Memory B cell (primary cell): ENCODE results near the gene FRMD5.
"Not testable (repeated sequence)": the region's sequence is repeated elsewhere in the genome, so short reads cannot be mapped to it uniquely, and the experiment has no call there.

Source experiments
- ATAC-seq: fragments of 150-1000 bp; cut with Tn5 transposase; 2 replicates; pipeline ENCODE4 v1.10.0; 2021; ENCODE audit warnings: low read depth, mild to moderate bottlenecking, moderate library complexity
- DNase-seq, 2 donors: peaks; one replicate each; pipeline ENCODE4 v3.0.0; 2022; ENCODE audit warnings: low spot score in 2 of 2
- H3K27ac Mint-ChIP-seq: one replicate; pipeline ENCODE4 v1.8.0; 2022; ENCODE audit warnings: mild to moderate bottlenecking, moderate library complexity, mixed read lengths
- H3K27me3 Mint-ChIP-seq: one replicate; pipeline ENCODE4 v1.8.0; 2022; ENCODE audit warnings: mixed read lengths
- H3K36me3 Mint-ChIP-seq: one replicate; pipeline ENCODE4 v1.8.0; 2022; ENCODE audit warnings: mild to moderate bottlenecking, mixed read lengths
- H3K4me1 Mint-ChIP-seq: one replicate; pipeline ENCODE4 v1.8.0; 2022; ENCODE audit warnings: mixed read lengths
- H3K4me3 Mint-ChIP-seq: one replicate; pipeline ENCODE4 v1.8.0; 2022; ENCODE audit warnings: mild to moderate bottlenecking, moderate library complexity, mixed read lengths
- H3K9me3 Mint-ChIP-seq: one replicate; pipeline ENCODE4 v1.8.0; 2022; ENCODE audit warnings: mixed read lengths

FRMD5 gene

DNA sequence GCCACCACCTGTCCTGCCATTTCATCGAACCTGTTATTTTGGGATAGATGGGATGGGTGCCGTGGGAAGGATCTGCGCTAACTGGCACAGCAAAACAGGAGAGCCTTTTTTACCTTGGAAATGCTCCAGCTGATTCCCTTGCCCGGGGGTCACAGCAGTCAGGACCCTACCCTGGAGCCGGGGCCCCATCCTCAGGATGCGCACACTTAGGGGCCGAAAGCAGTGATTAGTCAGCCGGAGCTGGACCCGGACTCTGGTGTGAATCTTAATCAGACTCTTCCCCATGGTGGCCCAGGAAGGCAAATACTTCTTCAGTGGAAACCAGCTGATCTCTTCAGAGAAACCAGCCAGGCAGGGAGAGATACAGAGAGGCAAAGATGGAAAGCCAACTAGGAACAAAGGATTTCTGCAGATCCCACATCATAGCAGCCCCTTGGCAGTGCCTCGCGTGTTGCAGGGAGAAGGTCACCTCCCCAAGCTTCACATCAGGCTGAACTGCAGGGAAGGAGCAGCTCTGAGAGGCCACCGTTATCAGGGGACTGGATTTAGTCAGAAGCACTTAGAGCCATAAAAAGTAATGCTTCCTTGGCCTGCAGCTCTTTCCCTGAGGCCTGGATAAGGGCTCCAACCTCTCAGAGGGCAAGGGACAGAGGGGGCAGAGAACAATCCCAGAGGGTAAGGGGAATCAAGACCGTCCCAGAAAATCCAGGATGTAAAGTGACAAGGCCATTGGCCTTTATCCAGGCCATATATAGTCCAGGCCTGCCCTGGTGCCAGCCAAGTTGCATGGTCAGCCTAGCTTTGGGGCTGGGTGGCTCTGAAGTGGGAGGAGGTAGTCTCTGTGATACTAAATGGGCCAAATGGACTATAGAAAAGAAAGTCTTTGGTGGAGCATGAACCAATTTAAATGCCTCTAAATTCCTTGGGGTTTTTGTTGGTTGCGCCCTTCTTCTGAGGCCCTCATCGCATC, 315.4 kb downstream of the FRMD5 start:
- H3K9me3 Mint-ChIP-seq, result no peaks in the 10 kb centered on the region
- peaks cover 2% of the 10 kb centered on the region for H3K36me3 Mint-ChIP-seq
- H3K27me3 Mint-ChIP-seq, result no peaks in the 10 kb centered on the region
- H3K27ac Mint-ChIP-seq, result no peak overlapping the region
- DNase-seq, result no peak
- H3K4me3 Mint-ChIP-seq, result no peak overlapping the region
- no peak for ATAC-seq
- H3K4me1 Mint-ChIP-seq, result no peaks in the 10 kb centered on the region

DNA sequence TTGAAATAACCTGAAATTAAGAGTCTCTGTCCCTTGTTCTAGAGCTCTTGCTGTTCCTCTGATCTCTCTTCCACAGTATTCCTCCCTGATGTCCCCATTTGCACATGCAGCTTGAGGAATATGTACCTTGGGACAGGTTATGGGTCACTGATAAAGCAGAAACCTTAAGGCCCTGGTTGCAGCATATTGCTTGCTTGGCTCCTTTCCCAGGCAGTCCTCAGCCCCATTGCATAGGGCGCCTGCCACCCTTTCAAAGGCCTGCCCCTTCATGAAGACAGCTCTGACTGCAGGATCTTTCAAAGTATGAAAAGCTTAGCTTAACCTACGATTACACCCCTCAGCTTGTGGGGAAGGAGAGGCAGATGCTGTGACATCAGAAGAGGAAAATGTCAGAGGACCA, 316.6 kb downstream of the FRMD5 start:
- no peak overlapping the region for H3K4me3 Mint-ChIP-seq
- H3K9me3 Mint-ChIP-seq, result no peaks in the 10 kb centered on the region
- DNase-seq (no peak), ATAC-seq (no peak)
- H3K27me3 Mint-ChIP-seq, result no peaks in the 10 kb centered on the region
- no peaks in the 10 kb centered on the region for H3K4me1 Mint-ChIP-seq
- H3K27ac Mint-ChIP-seq, result no peak overlapping the region
- H3K36me3 Mint-ChIP-seq, result peaks cover 2% of the 10 kb centered on the region

DNA sequence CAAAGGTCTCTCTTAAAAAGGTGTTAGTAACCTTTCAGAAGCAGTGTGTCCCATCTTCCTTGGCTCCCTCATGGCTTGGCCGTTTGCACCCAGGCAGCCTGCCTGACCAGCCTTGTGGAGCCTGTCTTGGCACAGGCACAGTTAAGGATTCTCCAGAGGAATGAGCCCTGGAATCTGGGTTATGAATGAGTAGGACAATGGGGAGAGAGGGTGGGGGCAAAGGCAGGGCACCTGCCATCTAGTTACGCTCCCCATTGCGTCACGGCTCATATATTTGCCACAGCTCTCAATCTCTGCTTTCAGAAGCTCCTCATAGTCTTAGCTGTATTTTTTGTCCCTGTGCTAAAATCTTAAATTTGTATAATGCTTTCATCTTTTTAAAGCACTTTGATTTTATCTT, 317.7 kb downstream of the FRMD5 start:
- H3K36me3 Mint-ChIP-seq, result peaks cover 2% of the 10 kb centered on the region
- no peaks in the 10 kb centered on the region for H3K27me3 Mint-ChIP-seq
- no peak overlapping the region for H3K27ac Mint-ChIP-seq
- H3K9me3 Mint-ChIP-seq, result no peaks in the 10 kb centered on the region
- H3K4me1 Mint-ChIP-seq, result peaks cover under 1% of the 10 kb centered on the region
- ATAC-seq, result no peak
- H3K4me3 Mint-ChIP-seq, result no peak overlapping the region
- DNase-seq, result no peak

DNA sequence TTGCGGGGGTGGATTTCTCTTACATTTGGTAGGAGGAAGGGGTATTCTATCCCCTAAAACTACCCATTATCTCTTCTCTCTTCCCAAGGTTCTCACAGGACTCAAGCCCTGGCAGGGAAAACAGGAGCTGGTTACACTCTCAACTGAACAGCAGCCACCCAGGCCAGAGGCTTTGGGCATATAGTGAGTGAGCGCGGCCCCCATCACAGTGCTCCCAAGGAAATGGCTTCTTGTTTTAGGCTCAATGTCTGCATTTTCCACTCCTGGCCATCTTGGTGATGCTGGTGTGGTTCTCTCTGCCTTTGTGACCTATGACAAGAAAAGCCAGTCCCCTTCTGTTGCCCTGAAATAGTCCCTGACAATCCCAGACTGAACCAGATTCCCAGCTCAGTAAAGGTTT, 318.2 kb downstream of the FRMD5 start:
- Mint-ChIP-seq H3K27ac (no peak overlapping the region), H3K4me3 (no peak overlapping the region), H3K36me3 (peaks cover 2% of the 10 kb centered on the region), H3K27me3 (no peaks in the 10 kb centered on the region), H3K9me3 (no peaks in the 10 kb centered on the region), H3K4me1 (peaks cover 2% of the 10 kb centered on the region)
- ATAC-seq (no peak), DNase-seq (no peak)

DNA sequence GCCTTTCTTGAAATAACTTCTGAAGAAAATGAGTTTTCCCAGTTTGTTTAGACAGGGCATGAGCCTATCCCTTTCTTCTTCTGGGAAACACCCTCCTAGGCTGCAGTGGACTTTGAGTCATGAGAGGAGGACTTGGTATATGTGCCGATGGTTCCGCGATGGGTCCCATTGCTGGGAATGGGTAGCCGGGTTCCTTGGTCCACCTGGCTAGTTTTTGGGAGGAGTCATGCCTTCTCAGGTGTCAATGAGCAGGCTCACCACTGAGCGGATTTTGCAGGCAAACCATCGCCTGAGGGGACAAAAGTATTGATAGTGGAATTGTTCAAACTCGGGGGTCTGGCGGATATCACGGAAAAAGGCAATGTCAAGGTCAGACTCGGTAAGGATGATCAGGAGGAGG, 321.4 kb downstream of the FRMD5 start:
- no peak overlapping the region for H3K4me3 Mint-ChIP-seq
- peaks cover 2% of the 10 kb centered on the region for H3K4me1 Mint-ChIP-seq
- H3K27ac Mint-ChIP-seq, result no peak overlapping the region
- DNase-seq, result no peak
- no peaks in the 10 kb centered on the region for H3K27me3 Mint-ChIP-seq
- peaks cover 4% of the 10 kb centered on the region for H3K36me3 Mint-ChIP-seq
- H3K9me3 Mint-ChIP-seq, result no peaks in the 10 kb centered on the region
- ATAC-seq, result no peak

DNA sequence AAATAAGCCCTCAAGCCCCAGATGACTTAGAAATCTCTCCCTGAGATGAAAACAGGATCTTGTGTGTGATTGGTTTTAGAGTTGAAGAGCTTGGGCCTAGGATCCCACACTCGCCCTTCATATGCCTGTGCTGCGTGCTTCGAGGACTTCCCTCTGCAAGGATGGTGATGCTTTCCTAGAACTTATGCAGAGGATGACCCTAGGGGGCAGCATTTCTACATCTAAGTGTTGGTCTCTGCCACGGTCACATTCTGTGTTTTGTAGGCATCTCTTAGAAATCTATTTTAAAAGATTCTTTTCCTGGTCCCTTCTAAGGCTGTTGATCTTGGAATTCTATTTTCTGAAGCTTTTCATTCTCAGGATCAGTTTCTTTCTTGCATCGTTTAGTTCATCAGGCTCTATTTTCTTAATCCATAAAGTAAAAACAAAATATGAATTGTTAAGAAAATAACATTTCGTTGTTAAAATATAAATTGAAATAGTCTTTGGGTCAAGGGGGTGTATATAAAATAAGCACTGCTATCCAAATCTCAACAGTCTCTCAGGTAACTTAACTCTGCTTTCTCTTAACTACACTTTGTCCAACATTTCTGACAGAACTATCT, 322.6 kb downstream of the FRMD5 start:
- Mint-ChIP-seq H3K4me1 (peaks cover 2% of the 10 kb centered on the region), H3K4me3 (no peak overlapping the region), H3K36me3 (peaks cover 4% of the 10 kb centered on the region), H3K27ac (no peak overlapping the region), H3K27me3 (no peaks in the 10 kb centered on the region), H3K9me3 (no peaks in the 10 kb centered on the region)
- DNase-seq (peak in 1 of 2 donors; percentile 8), ATAC-seq (peak; percentile 39)

DNA sequence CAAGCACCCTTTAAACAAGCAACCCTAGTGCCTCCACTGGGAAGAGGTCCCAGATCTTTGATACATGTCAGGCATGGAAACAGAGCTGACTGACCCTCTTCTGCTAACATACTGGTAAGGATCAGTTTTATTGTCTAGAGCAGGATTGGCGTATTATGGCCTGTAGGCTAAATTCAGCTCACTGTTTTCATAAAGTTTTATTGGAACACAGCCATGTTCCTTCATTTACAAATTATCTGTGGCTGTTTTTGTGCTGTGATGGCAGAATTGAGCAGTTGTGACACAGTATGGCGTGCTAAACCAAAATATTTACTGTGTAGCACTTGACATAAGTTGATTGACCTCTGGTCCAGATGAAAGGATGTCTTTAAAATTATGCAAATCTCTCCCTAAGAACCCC, 323.2 kb downstream of the FRMD5 start:
- no peak overlapping the region for H3K4me3 Mint-ChIP-seq
- H3K36me3 Mint-ChIP-seq, result peaks cover 4% of the 10 kb centered on the region
- ATAC-seq, result no peak
- no peak overlapping the region for H3K27ac Mint-ChIP-seq
- no peak for DNase-seq
- H3K9me3 Mint-ChIP-seq, result no peaks in the 10 kb centered on the region
- no peaks in the 10 kb centered on the region for H3K27me3 Mint-ChIP-seq
- H3K4me1 Mint-ChIP-seq, result peaks cover 2% of the 10 kb centered on the region

DNA sequence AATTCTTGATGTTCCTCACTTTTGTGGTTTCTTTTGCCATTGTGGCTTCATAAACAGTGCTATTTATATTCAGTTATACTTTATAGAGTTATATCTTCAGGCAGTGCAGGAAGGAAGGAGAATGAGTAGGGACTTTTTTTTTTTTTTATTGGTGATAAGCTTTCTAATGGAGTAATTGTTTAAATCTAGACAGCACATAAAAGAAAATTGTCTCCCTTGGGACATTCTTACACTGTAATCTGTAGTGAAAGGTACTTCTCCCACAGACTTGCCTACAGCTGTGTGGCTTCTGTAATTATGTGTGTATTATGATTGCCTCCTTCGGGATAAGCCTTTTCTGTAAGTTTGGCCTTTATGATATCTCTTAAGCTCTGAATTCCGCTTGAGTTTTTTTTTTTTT, 326.7 kb downstream of the FRMD5 start:
- Mint-ChIP-seq H3K27ac (no peak overlapping the region), H3K4me1 (peaks cover 2% of the 10 kb centered on the region), H3K9me3 (no peaks in the 10 kb centered on the region), H3K36me3 (peaks cover 12% of the 10 kb centered on the region), H3K4me3 (no peak overlapping the region), H3K27me3 (no peaks in the 10 kb centered on the region)
- ATAC-seq (no peak), DNase-seq (no peak)

DNA sequence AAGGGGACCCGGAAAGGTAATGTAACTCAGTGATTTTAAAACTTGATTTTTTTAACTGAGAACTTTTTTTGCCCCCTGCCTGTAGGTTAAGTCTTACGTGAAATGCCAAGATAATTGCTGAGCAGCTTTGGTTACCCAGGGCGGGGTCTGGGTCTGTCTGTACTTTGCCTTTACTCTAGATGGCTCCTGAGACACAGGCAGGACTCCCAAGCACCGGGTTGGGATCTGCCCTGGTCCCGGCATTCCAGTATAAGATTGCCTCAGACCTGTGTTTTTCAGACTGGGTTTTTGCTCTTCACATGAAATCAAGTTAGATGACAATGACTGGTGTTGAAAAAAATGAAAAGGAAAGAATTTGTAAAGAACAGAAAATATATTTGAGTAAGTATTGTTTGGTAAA, 328.0 kb downstream of the FRMD5 start:
- H3K27ac Mint-ChIP-seq, result no peak overlapping the region
- peaks cover 12% of the 10 kb centered on the region for H3K36me3 Mint-ChIP-seq
- no peaks in the 10 kb centered on the region for H3K9me3 Mint-ChIP-seq
- DNase-seq (no peak), ATAC-seq (no peak)
- H3K4me1 Mint-ChIP-seq, result no peaks in the 10 kb centered on the region
- no peak overlapping the region for H3K4me3 Mint-ChIP-seq
- no peaks in the 10 kb centered on the region for H3K27me3 Mint-ChIP-seq

DNA sequence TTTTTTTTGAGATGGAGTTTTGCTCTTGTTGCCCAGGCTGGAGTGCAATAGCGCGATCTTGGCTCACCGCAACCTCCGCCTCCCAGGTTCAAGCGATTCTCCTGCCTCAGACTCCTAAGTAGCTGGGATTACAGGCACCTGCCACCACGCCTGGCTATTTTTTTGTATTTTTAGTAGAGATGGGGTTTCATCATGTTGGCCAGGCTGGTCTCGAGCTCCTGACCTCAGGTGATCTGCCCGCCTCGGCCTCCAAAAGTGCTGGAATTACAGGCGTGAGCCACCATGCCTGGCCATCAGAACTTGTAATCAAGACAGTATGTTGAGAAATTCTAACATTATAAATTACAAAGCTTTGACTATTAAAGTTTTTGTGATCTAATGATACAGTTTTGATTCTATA, 328.4 kb downstream of the FRMD5 start:
- not testable (repeated sequence) for H3K4me1 Mint-ChIP-seq, H3K27ac Mint-ChIP-seq, DNase-seq, ATAC-seq, H3K4me3 Mint-ChIP-seq, H3K27me3 Mint-ChIP-seq, H3K9me3 Mint-ChIP-seq
- peaks cover 12% of the 10 kb centered on the region for H3K36me3 Mint-ChIP-seq

DNA sequence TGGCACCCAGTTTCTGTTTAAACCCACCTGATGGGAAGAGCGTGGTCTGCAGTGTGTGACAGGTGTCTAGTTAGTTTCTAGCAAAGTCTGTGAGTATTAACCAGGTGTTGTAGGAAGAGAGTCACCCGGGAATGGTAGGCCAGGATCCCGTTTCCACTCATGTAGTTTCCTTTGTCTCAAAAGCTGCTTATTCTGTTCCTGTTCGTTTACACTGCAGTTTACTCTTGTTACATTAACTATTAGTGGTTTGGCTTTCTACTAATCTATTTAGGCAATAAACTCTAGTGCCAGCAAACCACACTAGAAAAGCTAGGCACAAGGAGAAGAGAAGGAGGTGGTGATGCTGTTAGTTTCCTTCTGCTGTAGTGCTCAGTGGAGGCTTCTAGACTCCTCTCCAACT, 335.5 kb downstream of the FRMD5 start:
- Mint-ChIP-seq H3K36me3 (peaks cover 16% of the 10 kb centered on the region), H3K27me3 (no peaks in the 10 kb centered on the region), H3K4me1 (no peaks in the 10 kb centered on the region), H3K27ac (no peak overlapping the region), H3K9me3 (no peaks in the 10 kb centered on the region), H3K4me3 (no peak overlapping the region)
- ATAC-seq, result no peak
- DNase-seq, result no peak

DNA sequence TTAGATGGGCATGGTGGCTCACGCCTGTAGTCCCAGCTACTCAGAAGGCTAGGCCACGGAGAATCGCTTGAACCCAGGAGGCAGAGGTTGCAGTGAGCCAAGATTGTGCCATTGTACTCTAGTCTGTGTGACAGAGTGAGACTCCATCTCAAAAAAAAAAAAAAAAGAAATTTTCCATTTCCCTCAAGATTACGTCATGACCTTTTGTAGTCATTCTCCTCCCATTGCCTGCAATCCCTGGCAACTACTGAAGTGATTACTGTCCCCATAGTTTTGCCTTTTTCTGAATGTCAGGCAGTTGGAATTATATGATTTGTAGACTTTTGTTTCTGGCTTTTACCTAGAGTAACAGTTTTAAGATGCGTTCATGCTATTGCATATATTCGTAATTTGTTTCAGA, 340.3 kb downstream of the FRMD5 start:
- Mint-ChIP-seq H3K36me3 (peaks cover 15% of the 10 kb centered on the region), H3K27me3 (no peaks in the 10 kb centered on the region), H3K9me3 (no peaks in the 10 kb centered on the region), H3K27ac (no peak overlapping the region), H3K4me1 (no peaks in the 10 kb centered on the region), H3K4me3 (no peak overlapping the region)
- ATAC-seq, result no peak
- no peak for DNase-seq

DNA sequence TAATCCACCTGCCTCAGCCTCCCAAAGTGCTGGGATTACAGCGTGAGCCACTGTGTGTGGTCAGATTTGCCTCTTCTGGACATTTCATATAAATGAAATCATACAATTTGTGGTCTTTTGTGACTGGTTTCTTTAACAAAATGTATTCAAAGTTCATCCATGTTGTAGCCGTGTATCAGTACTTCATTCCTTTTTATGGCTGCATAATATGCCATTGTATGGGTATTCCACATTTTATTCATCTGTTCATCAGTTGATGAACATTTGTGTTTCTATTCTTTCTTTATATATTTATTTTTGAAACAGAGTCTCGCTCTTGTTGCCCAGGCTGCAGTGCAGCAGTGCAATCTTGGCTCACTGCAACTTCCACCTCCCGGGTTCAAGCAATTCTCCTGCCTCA, 342.5 kb downstream of the FRMD5 start:
- H3K27ac Mint-ChIP-seq, result no peak overlapping the region
- peaks cover 7% of the 10 kb centered on the region for H3K36me3 Mint-ChIP-seq
- DNase-seq (no peak), ATAC-seq (no peak)
- no peaks in the 10 kb centered on the region for H3K27me3 Mint-ChIP-seq
- H3K9me3 Mint-ChIP-seq, result no peaks in the 10 kb centered on the region
- no peaks in the 10 kb centered on the region for H3K4me1 Mint-ChIP-seq
- no peak overlapping the region for H3K4me3 Mint-ChIP-seq

DNA sequence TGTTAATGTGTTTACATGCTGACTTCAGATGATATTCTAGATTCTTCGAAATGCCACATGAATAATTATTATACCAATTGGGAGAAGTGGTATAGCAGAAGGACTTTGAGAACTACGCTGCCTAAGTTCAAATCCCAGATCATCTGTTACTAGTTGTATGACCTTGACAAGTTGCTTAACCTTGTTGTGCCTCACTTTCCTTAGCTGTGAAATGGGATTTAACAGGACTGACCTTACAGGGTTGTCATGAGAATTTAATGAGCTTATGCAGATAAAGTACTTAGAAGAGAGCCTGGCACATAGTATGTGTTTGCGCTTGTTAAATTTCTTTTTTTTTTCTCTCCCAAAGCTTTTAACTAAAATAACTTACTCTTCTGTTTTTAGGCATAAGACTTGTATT, 343.8 kb downstream of the FRMD5 start:
- no peaks in the 10 kb centered on the region for H3K4me1 Mint-ChIP-seq

DNA sequence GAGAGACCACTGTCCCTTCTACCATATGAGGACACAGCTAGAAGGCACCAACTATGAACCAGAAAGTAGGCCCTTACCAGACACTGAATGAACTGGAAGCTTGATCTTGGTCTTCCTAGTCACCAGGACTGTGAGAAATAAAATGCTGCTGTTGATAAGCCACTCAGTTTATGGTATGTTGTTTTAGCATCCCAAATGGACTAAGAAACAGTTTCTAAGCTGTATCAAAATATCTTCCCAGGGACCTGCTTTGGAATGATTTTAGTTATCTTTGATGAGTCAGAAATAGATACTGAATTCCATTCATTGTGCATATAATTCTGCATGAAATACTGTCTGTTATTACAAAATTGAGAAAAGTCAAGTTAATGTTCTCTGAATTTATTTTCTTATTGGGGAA, 349.6 kb downstream of the FRMD5 start:
- H3K9me3 Mint-ChIP-seq, result no peaks in the 10 kb centered on the region
- no peaks in the 10 kb centered on the region for H3K27me3 Mint-ChIP-seq
- DNase-seq (no peak), ATAC-seq (no peak)
- H3K27ac Mint-ChIP-seq, result no peak overlapping the region
- H3K36me3 Mint-ChIP-seq, result peaks cover 14% of the 10 kb centered on the region
- no peak overlapping the region for H3K4me3 Mint-ChIP-seq
- H3K4me1 Mint-ChIP-seq, result peaks cover 3% of the 10 kb centered on the region

More for the DNA sequence above, 343.8 kb downstream of the FRMD5 start:
- Mint-ChIP-seq H3K9me3 (no peaks in the 10 kb centered on the region), H3K27ac (no peak overlapping the region), H3K27me3 (no peaks in the 10 kb centered on the region), H3K4me3 (no peak overlapping the region), H3K36me3 (peaks cover 7% of the 10 kb centered on the region)
- DNase-seq, result no peak
- no peak for ATAC-seq
